GM23338 (cell line): ENCODE measurements around the gene TMEM213. TPM values are rescaled to one million over a fixed set of nuclear protein-coding genes. Genes with fewer than 3 reads are reported as not detected.

Source experiments
- ATAC-seq: fragments of 200-7000 bp; cut with Tn5 transposase; 3 replicates; pipeline ENCODE4 v1.9.1; 2020
- DNase-seq: peaks from one replicate; pipeline ENCODE4 v3.0.0-alpha.2; 2015; ENCODE audit warnings: low spot score
- H2AFZ ChIP-seq: fragments of 200-600 bp; sonication (generic); 2 replicates; pipeline ENCODE4 v1.8.0; 2016; ENCODE audit warnings: antibody characterized with exemption, mild to moderate bottlenecking, moderate library complexity
- H3F3A ChIP-seq: fragments of 200-600 bp; sonication (generic); replicated peaks from 2 replicates; pipeline ENCODE4 v1.8.0; 2017; ENCODE audit warnings: antibody characterized with exemption, mixed run types, low read depth
- H3K27ac ChIP-seq: fragments of 200-600 bp; sonication (generic); 2 replicates; pipeline ENCODE4 v1.6.1; 2016; ENCODE audit warnings: low read depth
- H3K27me3 ChIP-seq: fragments of 200-600 bp; sonication (generic); 2 replicates; pipeline ENCODE4 v1.8.0; 2016; ENCODE audit warnings: mild to moderate bottlenecking, mixed run types, moderate library complexity; ENCODE audit not compliant: insufficient read depth
- H3K36me3 ChIP-seq: fragments of 200-600 bp; sonication (generic); 2 replicates; pipeline ENCODE4 v1.8.0; 2016; ENCODE audit warnings: mild to moderate bottlenecking; ENCODE audit not compliant: insufficient read depth
- H3K4me1 ChIP-seq: fragments of 200-600 bp; sonication (generic); 2 replicates; pipeline ENCODE4 v1.8.0; 2016; ENCODE audit warnings: mild to moderate bottlenecking, moderate library complexity; ENCODE audit not compliant: insufficient read depth
- H3K4me2 ChIP-seq: fragments of 200-600 bp; sonication (generic); 2 replicates; pipeline ENCODE4 v1.7.1; 2017; ENCODE audit warnings: mixed run types
- H3K4me3 ChIP-seq: fragments of 200-600 bp; sonication (generic); 2 replicates; pipeline ENCODE4 v1.6.1; 2016; ENCODE audit warnings: mixed run types
- H3K79me2 ChIP-seq: fragments of 200-600 bp; sonication (generic); replicated peaks from 2 replicates; pipeline ENCODE4 v1.8.0; 2017; ENCODE audit warnings: mild to moderate bottlenecking; ENCODE audit not compliant: insufficient read depth
- H3K9me2 ChIP-seq: fragments of 200-600 bp; sonication (generic); 2 replicates; pipeline ENCODE4 v1.8.0; 2017; ENCODE audit not compliant: insufficient read depth
- H4K20me1 ChIP-seq: fragments of 200-600 bp; sonication (generic); replicated peaks from 2 replicates; pipeline ENCODE4 v1.8.0; 2017; ENCODE audit warnings: mild to moderate bottlenecking; ENCODE audit not compliant: insufficient read depth
- H3K27ac Mint-ChIP-seq: 2 replicates; pipeline ENCODE4 v1.8.0; 2020; ENCODE audit warnings: inconsistent platforms, mild to moderate bottlenecking, moderate library complexity, mixed read lengths
- H3K27me3 Mint-ChIP-seq: 3 replicates; pipeline ENCODE4 v1.8.0; 2022; ENCODE audit warnings: low read depth, mild to moderate bottlenecking, moderate library complexity, mixed read lengths, inconsistent platforms; ENCODE audit not compliant: insufficient read depth, poor library complexity
- H3K36me3 Mint-ChIP-seq: 3 replicates; pipeline ENCODE4 v1.8.0; 2021; ENCODE audit warnings: low read depth, mild to moderate bottlenecking, inconsistent platforms, moderate library complexity, mixed read lengths
- H3K4me1 Mint-ChIP-seq: 3 replicates; pipeline ENCODE4 v1.8.0; 2020; ENCODE audit warnings: mild to moderate bottlenecking, inconsistent platforms, mixed read lengths
- H3K4me3 Mint-ChIP-seq: 3 replicates; pipeline ENCODE4 v1.8.0; 2021; ENCODE audit warnings: moderate library complexity, mild to moderate bottlenecking, inconsistent platforms, mixed read lengths
- H3K9me3 Mint-ChIP-seq: 3 replicates; pipeline ENCODE4 v1.8.0; 2020; ENCODE audit warnings: moderate library complexity, mild to moderate bottlenecking, inconsistent platforms, mixed read lengths
- ETS1 ChIP-seq: IDR thresholded peaks from 2 replicates; pipeline ENCODE4 v1.6.1; 2016; ENCODE audit warnings: antibody characterized with exemption
- EZH2 ChIP-seq: fragments of 200-600 bp; sonication (generic); IDR thresholded peaks from one replicate; pipeline ENCODE4 v1.8.0; 2017; ENCODE audit warnings: antibody characterized with exemption, mild to moderate bottlenecking, low read depth; ENCODE audit not compliant: unreplicated experiment
- EZH2phosphoT487 ChIP-seq: fragments of 200-600 bp; sonication (generic); IDR thresholded peaks from one replicate; pipeline ENCODE4 v1.8.1; 2018; ENCODE audit warnings: antibody characterized with exemption; ENCODE audit not compliant: unreplicated experiment
- JUNB ChIP-seq: IDR thresholded peaks from one replicate; pipeline ENCODE4 v1.6.1; 2016; ENCODE audit warnings: antibody characterized with exemption; ENCODE audit not compliant: unreplicated experiment
- NANOG ChIP-seq: IDR thresholded peaks from 2 replicates; pipeline ENCODE4 v1.6.1; 2016; ENCODE audit warnings: antibody characterized with exemption, borderline replicate concordance
- POLR2AphosphoS5 ChIP-seq: IDR thresholded peaks from 2 replicates; pipeline ENCODE4 v1.6.1; 2016; ENCODE audit warnings: antibody characterized with exemption, low read depth
- ZNF331 ChIP-seq: fragments of 250-450 bp; sonication (Bioruptor Pico); IDR thresholded peaks from 2 replicates; pipeline ENCODE4 v1.5.0; 2020; ENCODE audit warnings: low read depth, mild to moderate bottlenecking, moderate library complexity
- polyA plus RNA-seq: library from polyadenylated mRNA; unstranded; fragments of >200 nt; fragmentation: Nextera tagmentation; extraction: Ambion mirVana; gene quantifications from 2 replicates; pipeline ENCODE4 v1.2.1, GENCODE V29; 2016
- total RNA-seq: library from RNA; depleted of rRNA; stranded (reverse); fragments of >200 nt; shearing (Covaris generic); gene quantifications from 2 replicates; pipeline ENCODE4 v1.2.3, GENCODE V29; 2014
- TF ChIP-seq, protein P1 (sequence below): IDR thresholded peaks from one replicate; pipeline ENCODE4 v1.6.1; 2018; ENCODE audit warnings: antibody characterized with exemption; ENCODE audit not compliant: unreplicated experiment
- TF ChIP-seq, protein P2 (sequence below): fragments of 250-450 bp; sonication (Bioruptor Pico); IDR thresholded peaks from 2 replicates; pipeline ENCODE4 v1.5.0; 2020; ENCODE audit warnings: mild to moderate bottlenecking, moderate library complexity
- TF ChIP-seq, protein P3 (sequence below), 2 experiments: fragments of 200-600 bp in 1 of 2; sonication (generic) in 1 of 2; conservative IDR thresholded peaks; 2 replicates each; pipeline versions ENCODE4 v1.5.1 to v1.6.1; 2016 to 2017; ENCODE audit warnings: antibody characterized with exemption in 2 of 2, low read depth in 2 of 2, mild to moderate bottlenecking in 2 of 2, moderate library complexity in 1 of 2

TMEM213 gene
- total and polyA plus RNA-seq, 2 experiments from 2014 or later, result 0.89 TPM; not detected in 1

- Histone ChIP-seq H3K79me2 (no peaks in the 10 kb centered on the region), H3K4me2 (no peak overlapping the region), H3K27me3 (no peaks in the 10 kb centered on the region), H3K4me1 (no peaks in the 10 kb centered on the region), H3K9me2 (0 out of 2 replicates have a peak, but pooled peaks cover 3% of the 10 kb centered on the region), H2AFZ (no peak overlapping the region), H3K4me3 (no peak overlapping the region), H3F3A (no peaks in the 10 kb centered on the region), H3K36me3 (no peaks in the 10 kb centered on the region), H3K27ac (no peak overlapping the region), H4K20me1 (no peaks in the 10 kb centered on the region)
- TF ChIP-seq, protein P1, sequence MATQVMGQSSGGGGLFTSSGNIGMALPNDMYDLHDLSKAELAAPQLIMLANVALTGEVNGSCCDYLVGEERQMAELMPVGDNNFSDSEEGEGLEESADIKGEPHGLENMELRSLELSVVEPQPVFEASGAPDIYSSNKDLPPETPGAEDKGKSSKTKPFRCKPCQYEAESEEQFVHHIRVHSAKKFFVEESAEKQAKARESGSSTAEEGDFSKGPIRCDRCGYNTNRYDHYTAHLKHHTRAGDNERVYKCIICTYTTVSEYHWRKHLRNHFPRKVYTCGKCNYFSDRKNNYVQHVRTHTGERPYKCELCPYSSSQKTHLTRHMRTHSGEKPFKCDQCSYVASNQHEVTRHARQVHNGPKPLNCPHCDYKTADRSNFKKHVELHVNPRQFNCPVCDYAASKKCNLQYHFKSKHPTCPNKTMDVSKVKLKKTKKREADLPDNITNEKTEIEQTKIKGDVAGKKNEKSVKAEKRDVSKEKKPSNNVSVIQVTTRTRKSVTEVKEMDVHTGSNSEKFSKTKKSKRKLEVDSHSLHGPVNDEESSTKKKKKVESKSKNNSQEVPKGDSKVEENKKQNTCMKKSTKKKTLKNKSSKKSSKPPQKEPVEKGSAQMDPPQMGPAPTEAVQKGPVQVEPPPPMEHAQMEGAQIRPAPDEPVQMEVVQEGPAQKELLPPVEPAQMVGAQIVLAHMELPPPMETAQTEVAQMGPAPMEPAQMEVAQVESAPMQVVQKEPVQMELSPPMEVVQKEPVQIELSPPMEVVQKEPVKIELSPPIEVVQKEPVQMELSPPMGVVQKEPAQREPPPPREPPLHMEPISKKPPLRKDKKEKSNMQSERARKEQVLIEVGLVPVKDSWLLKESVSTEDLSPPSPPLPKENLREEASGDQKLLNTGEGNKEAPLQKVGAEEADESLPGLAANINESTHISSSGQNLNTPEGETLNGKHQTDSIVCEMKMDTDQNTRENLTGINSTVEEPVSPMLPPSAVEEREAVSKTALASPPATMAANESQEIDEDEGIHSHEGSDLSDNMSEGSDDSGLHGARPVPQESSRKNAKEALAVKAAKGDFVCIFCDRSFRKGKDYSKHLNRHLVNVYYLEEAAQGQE, result no peak
- TF ChIP-seq JUNB (no peak), EZH2phosphoT487 (no peak), NANOG (no peak), ETS1 (no peak), POLR2AphosphoS5 (no peak), EZH2 (no peak), ZNF331 (CRISPR knock-in tag) (no peak)
- TF ChIP-seq, protein P2, sequence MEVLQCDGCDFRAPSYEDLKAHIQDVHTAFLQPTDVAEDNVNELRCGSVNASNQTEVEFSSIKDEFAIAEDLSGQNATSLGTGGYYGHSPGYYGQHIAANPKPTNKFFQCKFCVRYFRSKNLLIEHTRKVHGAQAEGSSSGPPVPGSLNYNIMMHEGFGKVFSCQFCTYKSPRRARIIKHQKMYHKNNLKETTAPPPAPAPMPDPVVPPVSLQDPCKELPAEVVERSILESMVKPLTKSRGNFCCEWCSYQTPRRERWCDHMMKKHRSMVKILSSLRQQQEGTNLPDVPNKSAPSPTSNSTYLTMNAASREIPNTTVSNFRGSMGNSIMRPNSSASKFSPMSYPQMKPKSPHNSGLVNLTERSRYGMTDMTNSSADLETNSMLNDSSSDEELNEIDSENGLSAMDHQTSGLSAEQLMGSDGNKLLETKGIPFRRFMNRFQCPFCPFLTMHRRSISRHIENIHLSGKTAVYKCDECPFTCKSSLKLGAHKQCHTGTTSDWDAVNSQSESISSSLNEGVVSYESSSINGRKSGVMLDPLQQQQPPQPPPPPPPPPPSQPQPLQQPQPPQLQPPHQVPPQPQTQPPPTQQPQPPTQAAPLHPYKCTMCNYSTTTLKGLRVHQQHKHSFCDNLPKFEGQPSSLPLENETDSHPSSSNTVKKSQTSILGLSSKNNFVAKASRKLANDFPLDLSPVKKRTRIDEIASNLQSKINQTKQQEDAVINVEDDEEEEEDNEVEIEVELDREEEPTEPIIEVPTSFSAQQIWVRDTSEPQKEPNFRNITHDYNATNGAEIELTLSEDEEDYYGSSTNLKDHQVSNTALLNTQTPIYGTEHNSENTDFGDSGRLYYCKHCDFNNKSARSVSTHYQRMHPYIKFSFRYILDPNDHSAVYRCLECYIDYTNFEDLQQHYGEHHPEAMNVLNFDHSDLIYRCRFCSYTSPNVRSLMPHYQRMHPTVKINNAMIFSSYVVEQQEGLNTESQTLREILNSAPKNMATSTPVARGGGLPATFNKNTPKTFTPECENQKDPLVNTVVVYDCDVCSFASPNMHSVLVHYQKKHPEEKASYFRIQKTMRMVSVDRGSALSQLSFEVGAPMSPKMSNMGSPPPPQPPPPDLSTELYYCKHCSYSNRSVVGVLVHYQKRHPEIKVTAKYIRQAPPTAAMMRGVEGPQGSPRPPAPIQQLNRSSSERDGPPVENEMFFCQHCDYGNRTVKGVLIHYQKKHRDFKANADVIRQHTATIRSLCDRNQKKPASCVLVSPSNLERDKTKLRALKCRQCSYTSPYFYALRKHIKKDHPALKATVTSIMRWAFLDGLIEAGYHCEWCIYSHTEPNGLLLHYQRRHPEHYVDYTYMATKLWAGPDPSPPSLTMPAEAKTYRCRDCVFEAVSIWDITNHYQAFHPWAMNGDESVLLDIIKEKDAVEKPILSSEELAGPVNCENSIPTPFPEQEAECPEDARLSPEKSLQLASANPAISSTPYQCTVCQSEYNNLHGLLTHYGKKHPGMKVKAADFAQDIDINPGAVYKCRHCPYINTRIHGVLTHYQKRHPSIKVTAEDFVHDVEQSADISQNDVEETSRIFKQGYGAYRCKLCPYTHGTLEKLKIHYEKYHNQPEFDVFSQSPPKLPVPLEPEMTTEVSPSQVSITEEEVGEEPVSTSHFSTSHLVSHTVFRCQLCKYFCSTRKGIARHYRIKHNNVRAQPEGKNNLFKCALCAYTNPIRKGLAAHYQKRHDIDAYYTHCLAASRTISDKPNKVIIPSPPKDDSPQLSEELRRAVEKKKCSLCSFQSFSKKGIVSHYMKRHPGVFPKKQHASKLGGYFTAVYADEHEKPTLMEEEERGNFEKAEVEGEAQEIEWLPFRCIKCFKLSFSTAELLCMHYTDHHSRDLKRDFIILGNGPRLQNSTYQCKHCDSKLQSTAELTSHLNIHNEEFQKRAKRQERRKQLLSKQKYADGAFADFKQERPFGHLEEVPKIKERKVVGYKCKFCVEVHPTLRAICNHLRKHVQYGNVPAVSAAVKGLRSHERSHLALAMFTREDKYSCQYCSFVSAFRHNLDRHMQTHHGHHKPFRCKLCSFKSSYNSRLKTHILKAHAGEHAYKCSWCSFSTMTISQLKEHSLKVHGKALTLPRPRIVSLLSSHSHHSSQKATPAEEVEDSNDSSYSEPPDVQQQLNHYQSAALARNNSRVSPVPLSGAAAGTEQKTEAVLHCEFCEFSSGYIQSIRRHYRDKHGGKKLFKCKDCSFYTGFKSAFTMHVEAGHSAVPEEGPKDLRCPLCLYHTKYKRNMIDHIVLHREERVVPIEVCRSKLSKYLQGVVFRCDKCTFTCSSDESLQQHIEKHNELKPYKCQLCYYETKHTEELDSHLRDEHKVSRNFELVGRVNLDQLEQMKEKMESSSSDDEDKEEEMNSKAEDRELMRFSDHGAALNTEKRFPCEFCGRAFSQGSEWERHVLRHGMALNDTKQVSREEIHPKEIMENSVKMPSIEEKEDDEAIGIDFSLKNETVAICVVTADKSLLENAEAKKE, result no peak
- TF ChIP-seq, protein P3, sequence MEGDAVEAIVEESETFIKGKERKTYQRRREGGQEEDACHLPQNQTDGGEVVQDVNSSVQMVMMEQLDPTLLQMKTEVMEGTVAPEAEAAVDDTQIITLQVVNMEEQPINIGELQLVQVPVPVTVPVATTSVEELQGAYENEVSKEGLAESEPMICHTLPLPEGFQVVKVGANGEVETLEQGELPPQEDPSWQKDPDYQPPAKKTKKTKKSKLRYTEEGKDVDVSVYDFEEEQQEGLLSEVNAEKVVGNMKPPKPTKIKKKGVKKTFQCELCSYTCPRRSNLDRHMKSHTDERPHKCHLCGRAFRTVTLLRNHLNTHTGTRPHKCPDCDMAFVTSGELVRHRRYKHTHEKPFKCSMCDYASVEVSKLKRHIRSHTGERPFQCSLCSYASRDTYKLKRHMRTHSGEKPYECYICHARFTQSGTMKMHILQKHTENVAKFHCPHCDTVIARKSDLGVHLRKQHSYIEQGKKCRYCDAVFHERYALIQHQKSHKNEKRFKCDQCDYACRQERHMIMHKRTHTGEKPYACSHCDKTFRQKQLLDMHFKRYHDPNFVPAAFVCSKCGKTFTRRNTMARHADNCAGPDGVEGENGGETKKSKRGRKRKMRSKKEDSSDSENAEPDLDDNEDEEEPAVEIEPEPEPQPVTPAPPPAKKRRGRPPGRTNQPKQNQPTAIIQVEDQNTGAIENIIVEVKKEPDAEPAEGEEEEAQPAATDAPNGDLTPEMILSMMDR (conservative IDR thresholded peaks at IDR 0.05; ENCODE audit: low read depth in 2 of 2), result no peak
- Mint-ChIP-seq H3K4me1 (peaks cover 9% of the 10 kb centered on the region; the same call in 2 of the 3 replicates), H3K4me3 (no peak overlapping the region), H3K27me3 (peaks cover 3% of the 10 kb centered on the region), H3K36me3 (no peaks in the 10 kb centered on the region), H3K9me3 (no peaks in the 10 kb centered on the region), H3K27ac (no peak overlapping the region)
- no peak for DNase-seq
- no peak for ATAC-seq
Observed at GRCh38 chr7:138816650-138817049, 18.9 kb downstream of the TMEM213 start.
